Esophagus muscularis mucosa (tissue), 4 donors: ENCODE data around the gene TRIM63. TPM values are rescaled to one million over a fixed set of nuclear protein-coding genes. Genes with fewer than 3 reads are reported as not detected.

Experiments used
- DNase-seq: peaks from one replicate; pipeline ENCODE4 v3.0.0-alpha.2; 2017; ENCODE audit errors: extremely low spot score
- H3K27ac ChIP-seq, 4 donors: fragments of 200-600 bp; sonication (generic); replicated peaks in 1 of 4; 1 replicate in 3 of 4; 2 replicates in 1 of 4; pipeline ENCODE4 v1.5.1; 2016 to 2019; ENCODE audit warnings: mild to moderate bottlenecking in 1 of 4
- H3K27me3 ChIP-seq, 4 donors: fragments of 200-600 bp; sonication (generic); one replicate each; pipeline versions ENCODE4 v1.5.1 to v1.6.0; 2016 to 2019
- H3K36me3 ChIP-seq, 4 donors: fragments of 200-600 bp; sonication (generic); one replicate each; pipeline ENCODE4 v1.5.1; 2016 to 2019
- H3K4me1 ChIP-seq, 4 donors: fragments of 200-600 bp; sonication (generic); one replicate each; pipeline ENCODE4 v1.5.1; 2016 to 2019
- H3K4me3 ChIP-seq, 4 donors: fragments of 200-600 bp; sonication (generic); 1 replicate in 2 of 4; 2 replicates in 2 of 4; pipeline ENCODE4 v1.5.1; 2016 to 2019; ENCODE audit warnings: mild to moderate bottlenecking in 4 of 4, moderate library complexity in 1 of 4
- H3K9me3 ChIP-seq, 4 donors: fragments of 200-600 bp; sonication (generic); 1 replicate in 3 of 4; 2 replicates in 1 of 4; pipeline ENCODE4 v1.5.1; 2016 to 2019
- CTCF ChIP-seq, 3 experiments: fragments of 200-600 bp in 2 of 3; fragments of 450-650 bp in 1 of 3; sonication (generic) in 2 of 3; IDR thresholded peaks; one replicate each; pipeline ENCODE4 v1.5.1; 2017 to 2019; ENCODE audit warnings: antibody characterized with exemption in 3 of 3, mild to moderate bottlenecking in 2 of 3, moderate library complexity in 1 of 3
- EP300 ChIP-seq: sonication (generic); formaldehyde crosslinking; IDR thresholded peaks from one replicate; pipeline ENCODE4 v1.6.1; 2017; ENCODE audit warnings: antibody characterized with exemption
- POLR2A ChIP-seq: fragments of 450-650 bp; IDR thresholded peaks from one replicate; pipeline ENCODE4 v1.6.1; 2017; ENCODE audit warnings: antibody characterized with exemption, moderate library complexity, mild to moderate bottlenecking, low read depth
- POLR2AphosphoS5 ChIP-seq, 2 donors: sonication (generic); formaldehyde crosslinking; IDR thresholded peaks; one replicate each; pipeline ENCODE4 v1.6.1; 2017; ENCODE audit warnings: antibody characterized with exemption in 2 of 2
- WGBS: methylation state at CpG from one replicate; pipeline ENCODE4 v1.1.5; 2018; 5-methylcytosine and 5-hydroxymethylcytosine counted together
- intact Hi-C: fragments of 100-400 bp; cut with DNase I; formaldehyde crosslinking; loops from one replicate; pipeline ENCODE4 v1.15.1; 2023
- total RNA-seq, 4 donors: library from RNA; depleted of rRNA; stranded (reverse); fragments of >200 nt; gene quantifications; one replicate each; pipeline versions ENCODE4 v1.1.0 to v1.2.1, GENCODE V29; 2016

The TRIM63 gene
- total RNA-seq, 4 donors from 2014 or later = 0.42 to 4.1 (median 2.1) TPM; not detected in 1

- TF ChIP-seq POLR2A = no peak
- TF ChIP-seq CTCF (IDR thresholded peaks at IDR 0.05) = no peak
- no peak for TF ChIP-seq EP300
- TF ChIP-seq POLR2AphosphoS5 (IDR thresholded peaks at IDR 0.05) = no peak
- Histone ChIP-seq H3K4me1 (peaks cover 6 to 15% (median 10%) of the 10 kb centered on the region in 4 donors), H3K4me3 (no peak overlapping the region), H3K27ac (no peak overlapping the region), H3K36me3 (no peaks in the 10 kb centered on the region), H3K9me3 (no peaks in the 10 kb centered on the region), H3K27me3 (peaks cover 0 to 80% (median 7%) of the 10 kb centered on the region in 4 donors)
- 88% methylated on average over 3 of the region's 3 CpGs for WGBS
- no peak for DNase-seq
- intact Hi-C loops = no loop called here
Observed at GRCh38 chr1:26090893-26091292, 23.5 kb upstream of the TRIM63 start.

GRCh38 chr1:26089125-26089524 is 21.7 kb upstream of the TRIM63 start:
- H3K27me3 ChIP-seq = peaks cover 0 to 78% (median 7%) of the 10 kb centered on the region in 4 donors
- no peaks in the 10 kb centered on the region for H3K9me3 ChIP-seq
- intact Hi-C loops = no loop called here
- no peaks in the 10 kb centered on the region for H3K36me3 ChIP-seq
- H3K4me3 ChIP-seq = no peak overlapping the region
- TF ChIP-seq CTCF (IDR thresholded peaks at IDR 0.05) (no peak), POLR2A (no peak), POLR2AphosphoS5 (IDR thresholded peaks at IDR 0.05) (no peak), EP300 (no peak)
- H3K4me1 ChIP-seq = peaks cover 0 to 4% (median 3%) of the 10 kb centered on the region in 4 donors
- 96% methylated on average over 3 of the region's 3 CpGs for WGBS
- DNase-seq = no peak
- H3K27ac ChIP-seq = no peak overlapping the region

GRCh38 chr1:26084844-26085243 is 17.4 kb upstream of the TRIM63 start:
- Histone ChIP-seq H3K27ac (no peak overlapping the region), H3K36me3 (no peaks in the 10 kb centered on the region), H3K9me3 (no peaks in the 10 kb centered on the region), H3K27me3 (peaks cover 0 to 49% (median 2%) of the 10 kb centered on the region in 4 donors), H3K4me1 (no peaks in the 10 kb centered on the region), H3K4me3 (no peak overlapping the region)
- TF ChIP-seq EP300 (no peak), CTCF (IDR thresholded peaks at IDR 0.05) (no peak), POLR2A (no peak), POLR2AphosphoS5 (IDR thresholded peaks at IDR 0.05) (no peak)
- WGBS = 81% methylated on average over 2 of the region's 2 CpGs
- intact Hi-C loops = no loop called here
- DNase-seq = no peak

- WGBS = 70% methylated on average over 2 of the region's 2 CpGs
- no peaks in the 10 kb centered on the region for H3K36me3 ChIP-seq
- no peak for DNase-seq
- intact Hi-C loops = no loop called here
- H3K27me3 ChIP-seq = peaks cover 0 to 42% (median 2%) of the 10 kb centered on the region in 4 donors
- H3K4me1 ChIP-seq = peaks cover 0 to 3% (median 0%) of the 10 kb centered on the region in 4 donors
- H3K9me3 ChIP-seq = no peaks in the 10 kb centered on the region
- H3K4me3 ChIP-seq = no peak overlapping the region
- TF ChIP-seq POLR2AphosphoS5 (IDR thresholded peaks at IDR 0.05) = no peak
- no peak for TF ChIP-seq CTCF (IDR thresholded peaks at IDR 0.05)
- TF ChIP-seq EP300 = no peak
- TF ChIP-seq POLR2A = no peak
- no peak overlapping the region for H3K27ac ChIP-seq
Observed at GRCh38 chr1:26084091-26084561, 16.7 kb upstream of the TRIM63 start.

GRCh38 chr1:26083208-26083607 is 15.8 kb upstream of the TRIM63 start:
- TF ChIP-seq EP300 (no peak), POLR2AphosphoS5 (IDR thresholded peaks at IDR 0.05) (no peak), CTCF (IDR thresholded peaks at IDR 0.05) (no peak), POLR2A (no peak)
- no peak for DNase-seq
- Histone ChIP-seq H3K4me1 (peaks cover 0 to 4% (median 0%) of the 10 kb centered on the region in 4 donors), H3K27me3 (peaks cover 0 to 34% (median 2%) of the 10 kb centered on the region in 4 donors), H3K9me3 (no peaks in the 10 kb centered on the region), H3K4me3 (no peak overlapping the region), H3K27ac (no peak overlapping the region), H3K36me3 (no peaks in the 10 kb centered on the region)
- intact Hi-C loops = no loop called here
- 60% methylated on average over 5 of the region's 5 CpGs for WGBS
